ENCODE results near the gene IL11RA. TPM values are rescaled to one million over a fixed set of nuclear protein-coding genes. Genes with fewer than 3 reads are reported as not detected.
"Not testable (repeated sequence)": the region's sequence is repeated elsewhere in the genome, so short reads cannot be mapped to it uniquely, and the experiment has no call there.

IL11RA gene
- total and polyA plus RNA-seq, 8 donors: 4.4 to 57.4 (median 22.7) TPM

DNA sequence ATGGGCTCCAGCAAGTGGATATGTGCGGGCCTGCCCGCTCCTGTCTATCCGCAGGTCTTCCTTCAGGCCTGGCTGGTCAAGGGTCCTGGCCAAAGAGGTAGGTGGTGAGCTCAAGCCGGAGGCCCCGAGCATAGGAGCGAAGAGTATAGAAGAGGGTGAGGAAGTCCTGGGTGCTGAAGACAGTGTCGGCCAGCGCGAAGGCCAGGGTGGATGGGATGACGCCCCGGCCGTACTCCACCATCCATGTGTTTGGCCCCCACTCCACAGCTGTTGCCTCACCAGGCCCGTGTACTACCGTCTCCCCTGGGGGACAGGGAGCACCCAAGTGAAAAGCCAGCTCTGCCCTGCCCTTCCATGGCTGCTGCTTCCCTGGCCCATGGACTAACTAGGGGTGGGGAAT lies 16.4 kb upstream of the IL11RA start:
- Histone ChIP-seq H3K36me3 (peaks cover 0 to 17% (median 9%) of the 10 kb centered on the region in 4 donors), H3K9me3 (no peaks in the 10 kb centered on the region), H3K27ac (no peak overlapping the region), H3K4me3 (no peak overlapping the region), H3K27me3 (peaks cover 0 to 7% (median 5%) of the 10 kb centered on the region in 3 donors), H3K4me1 (peaks cover 22 to 40% (median 34%) of the 10 kb centered on the region in 4 donors)
- WGBS, 5 donors: 89 to 95% (median 95%) methylated on average over 13 to 14 of the region's 14 CpGs
- TF ChIP-seq POLR2AphosphoS5 (IDR thresholded peaks at IDR 0.05) (no peak), EP300 (IDR thresholded peaks at IDR 0.05) (no peak), POLR2A (IDR thresholded peaks at IDR 0.05) (no peak)
- TF ChIP-seq, protein P1, sequence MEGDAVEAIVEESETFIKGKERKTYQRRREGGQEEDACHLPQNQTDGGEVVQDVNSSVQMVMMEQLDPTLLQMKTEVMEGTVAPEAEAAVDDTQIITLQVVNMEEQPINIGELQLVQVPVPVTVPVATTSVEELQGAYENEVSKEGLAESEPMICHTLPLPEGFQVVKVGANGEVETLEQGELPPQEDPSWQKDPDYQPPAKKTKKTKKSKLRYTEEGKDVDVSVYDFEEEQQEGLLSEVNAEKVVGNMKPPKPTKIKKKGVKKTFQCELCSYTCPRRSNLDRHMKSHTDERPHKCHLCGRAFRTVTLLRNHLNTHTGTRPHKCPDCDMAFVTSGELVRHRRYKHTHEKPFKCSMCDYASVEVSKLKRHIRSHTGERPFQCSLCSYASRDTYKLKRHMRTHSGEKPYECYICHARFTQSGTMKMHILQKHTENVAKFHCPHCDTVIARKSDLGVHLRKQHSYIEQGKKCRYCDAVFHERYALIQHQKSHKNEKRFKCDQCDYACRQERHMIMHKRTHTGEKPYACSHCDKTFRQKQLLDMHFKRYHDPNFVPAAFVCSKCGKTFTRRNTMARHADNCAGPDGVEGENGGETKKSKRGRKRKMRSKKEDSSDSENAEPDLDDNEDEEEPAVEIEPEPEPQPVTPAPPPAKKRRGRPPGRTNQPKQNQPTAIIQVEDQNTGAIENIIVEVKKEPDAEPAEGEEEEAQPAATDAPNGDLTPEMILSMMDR (IDR thresholded peaks at IDR 0.05): no peak
- no peak for DNase-seq
- intact Hi-C loops (cut with DNase I; ENCODE audit: low total_unique reads): no loop called here

DNA sequence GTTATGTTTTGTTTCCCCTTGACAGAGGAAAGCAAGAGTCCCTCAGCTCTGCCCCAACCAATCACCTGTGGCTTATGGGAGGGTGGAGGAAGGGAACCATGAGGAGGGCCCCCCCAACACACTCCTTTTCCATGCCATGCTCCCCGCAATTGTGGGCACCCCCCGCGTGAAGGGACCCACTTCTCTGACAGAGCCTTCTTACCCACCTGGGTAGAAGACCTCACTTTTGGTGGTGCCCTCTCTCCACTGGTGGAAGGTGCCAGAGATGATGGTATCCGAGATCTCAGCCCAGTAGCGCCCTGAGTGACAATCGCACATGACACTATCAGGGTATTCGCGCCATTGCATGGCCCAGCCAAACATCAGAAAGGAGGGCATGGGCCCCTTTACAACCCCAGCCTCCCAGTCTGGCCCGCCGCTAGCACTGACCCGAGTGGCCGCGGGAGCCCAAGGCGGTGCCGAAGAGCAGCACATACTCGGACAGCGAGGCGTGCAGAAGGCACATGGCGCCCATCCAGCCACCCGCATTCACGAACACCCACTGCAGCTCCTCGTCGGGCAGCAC lies 15.1 kb upstream of the IL11RA start:
- Histone ChIP-seq H3K9me3 (no peaks in the 10 kb centered on the region), H3K27me3 (no peaks in the 10 kb centered on the region), H3K36me3 (peaks cover 0 to 17% (median 9%) of the 10 kb centered on the region in 4 donors), H3K4me1 (peaks cover 22 to 40% (median 34%) of the 10 kb centered on the region in 4 donors), H3K4me3 (peak overlapping the region; percentile 60 to 90 (median 69)), H3K27ac (peak overlapping the region; percentile 83 to 91 (median 86))
- DNase-seq: peak in 1 of 2 donors; percentile 39
- TF ChIP-seq POLR2A (IDR thresholded peaks at IDR 0.05) (no peak), POLR2AphosphoS5 (IDR thresholded peaks at IDR 0.05) (no peak), EP300 (IDR thresholded peaks at IDR 0.05) (no peak)
- TF ChIP-seq, protein P1 (IDR thresholded peaks at IDR 0.05): no peak
- WGBS, 5 donors: 8 to 11% (median 8%) methylated on average over 13 to 23 of the region's 23 CpGs
- intact Hi-C loops (cut with DNase I; ENCODE audit: low total_unique reads): no loop called here

DNA sequence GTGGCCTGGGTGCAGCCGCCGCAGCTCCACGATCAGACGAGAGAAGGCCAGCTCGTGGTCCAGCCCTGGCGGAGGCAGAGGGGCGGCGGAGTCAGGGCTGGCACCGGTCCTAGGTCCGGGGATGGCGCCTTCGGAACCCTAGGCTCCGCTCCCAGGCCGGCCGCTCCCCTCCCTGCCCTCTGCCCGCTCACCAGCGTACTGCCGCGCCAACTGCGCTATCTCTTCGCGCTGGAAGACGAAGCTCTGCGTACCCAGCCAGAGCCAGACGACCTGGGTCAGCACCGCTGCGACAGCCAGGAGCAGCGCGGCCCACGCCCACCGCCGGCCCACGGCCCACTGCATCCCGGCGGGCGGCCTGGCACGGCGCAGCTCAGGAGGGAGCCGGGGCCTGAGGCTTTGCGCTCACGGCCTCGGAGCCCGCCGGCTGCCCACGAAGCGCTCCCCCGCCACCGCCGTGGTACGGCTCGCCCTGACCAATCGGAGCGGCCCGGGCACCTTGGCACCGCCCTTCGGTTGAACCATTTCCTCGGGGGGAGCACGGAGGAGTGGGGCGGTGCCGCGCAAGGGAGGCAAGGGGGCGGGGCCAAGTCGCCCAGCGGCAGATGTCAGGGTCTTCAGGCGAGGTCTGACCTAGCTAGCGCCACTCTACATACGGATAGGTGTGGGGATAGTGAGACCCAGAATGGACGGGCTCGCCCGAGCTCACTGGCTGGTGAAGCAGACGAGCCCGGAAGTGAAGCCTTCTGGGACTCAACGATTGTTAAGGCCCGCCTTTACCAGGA lies 14.4 kb upstream of the IL11RA start, which contains the start of gene SIGMAR1:
TSS of gene SIGMAR1 (minus strand) at position 432 of the 782 bp plus-strand sequence. CDS start at position 342, 90 bp downstream.
- DNase-seq: peak; percentile 94 to 98
- 0 to 3% (median 0%) methylated on average over 14 to 74 of the region's 74 CpGs for WGBS, 5 donors
- Histone ChIP-seq H3K4me3 (peak within 1 kb of the TSS; percentile 60 to 90 (median 69)), H3K27ac (peak within 1 kb of the TSS; percentile 83 to 91 (median 86)), H3K9me3 (no peaks in the 10 kb centered on the region), H3K27me3 (no peaks in the 10 kb centered on the region), H3K4me1 (peaks cover 22 to 40% (median 34%) of the 10 kb centered on the region in 4 donors), H3K36me3 (peaks cover 0 to 17% (median 9%) of the 10 kb centered on the region in 4 donors)
- TF ChIP-seq POLR2A (IDR thresholded peaks at IDR 0.05) (no peak), EP300 (IDR thresholded peaks at IDR 0.05) (no peak), POLR2AphosphoS5 (IDR thresholded peaks at IDR 0.05) (peak; percentile 67 to 90 (median 88))
- TF ChIP-seq, protein P1 (IDR thresholded peaks at IDR 0.05): no peak
- intact Hi-C loops (cut with DNase I; ENCODE audit: low total_unique reads): no loop called here

DNA sequence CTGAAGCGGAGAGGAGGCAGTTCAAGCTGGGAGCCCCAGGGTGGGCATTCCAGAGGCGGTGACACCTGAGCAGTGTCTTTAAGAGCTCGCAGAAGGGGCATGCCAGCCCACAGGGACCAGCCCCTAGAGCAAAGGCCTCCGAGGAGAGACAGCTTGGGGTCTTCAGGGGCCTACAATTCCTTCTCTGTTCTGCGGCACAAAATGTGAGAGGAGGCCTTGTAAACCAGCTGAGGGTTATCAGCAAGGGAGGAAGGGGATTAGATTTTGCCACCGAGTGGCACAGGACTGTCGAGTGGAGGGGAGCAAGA lies 13.9 kb upstream of the IL11RA start:
- 8 to 27% (median 12%) methylated on average over 7 of the region's 7 CpGs for WGBS, 5 donors
- TF ChIP-seq, protein P1 (IDR thresholded peaks at IDR 0.05): no peak
- TF ChIP-seq POLR2A (IDR thresholded peaks at IDR 0.05): no peak
- TF ChIP-seq POLR2AphosphoS5 (IDR thresholded peaks at IDR 0.05): no peak
- no peak for TF ChIP-seq EP300 (IDR thresholded peaks at IDR 0.05)
- no peak for DNase-seq
- Histone ChIP-seq H3K27me3 (no peaks in the 10 kb centered on the region), H3K4me3 (peak overlapping the region; percentile 60 to 90 (median 69)), H3K9me3 (no peaks in the 10 kb centered on the region), H3K36me3 (peaks cover 0 to 17% (median 9%) of the 10 kb centered on the region in 4 donors), H3K27ac (peak overlapping the region; percentile 83 to 91 (median 86)), H3K4me1 (peaks cover 22 to 40% (median 34%) of the 10 kb centered on the region in 4 donors)
- intact Hi-C loops (cut with DNase I; ENCODE audit: low total_unique reads): no loop called here

DNA sequence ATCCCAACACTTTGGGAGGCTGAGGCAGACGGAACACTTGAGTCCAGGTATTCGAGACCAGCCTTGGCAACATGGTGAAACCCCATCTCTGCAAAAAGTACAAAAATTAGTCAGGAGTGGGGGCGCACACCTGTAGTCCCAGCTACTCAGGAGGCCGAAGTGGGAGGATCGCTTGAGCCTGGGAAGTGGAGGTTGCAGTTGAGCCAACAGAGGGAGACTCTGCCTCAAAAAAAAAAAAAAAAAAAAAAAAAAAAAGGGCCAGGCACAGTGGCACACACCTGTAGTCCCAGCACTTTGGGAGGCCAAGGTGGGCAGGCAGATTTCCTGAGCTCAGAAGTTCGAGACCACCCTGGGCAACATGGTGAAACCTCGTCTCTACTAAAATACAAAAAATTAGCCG lies 12.7 kb upstream of the IL11RA start:
- peaks cover 22 to 33% (median 30%) of the 10 kb centered on the region in 4 donors for H3K4me1 ChIP-seq
- H3K27ac ChIP-seq; H3K4me3 ChIP-seq; H3K27me3 ChIP-seq; intact Hi-C loops (cut with DNase I; ENCODE audit: low total_unique reads); DNase-seq; H3K9me3 ChIP-seq: not testable (repeated sequence)
- WGBS, 5 donors: 81 to 90% (median 87%) methylated on average over 8 of the region's 8 CpGs
- peaks cover 0 to 16% (median 9%) of the 10 kb centered on the region in 4 donors for H3K36me3 ChIP-seq

Measured in stomach (tissue), 9 donors.